Measurements from ENCODE around the gene MARF1.
"Not testable (repeated sequence)": the region's sequence is repeated elsewhere in the genome, so short reads cannot be mapped to it uniquely, and the experiment has no call there.

Gene MARF1

DNA sequence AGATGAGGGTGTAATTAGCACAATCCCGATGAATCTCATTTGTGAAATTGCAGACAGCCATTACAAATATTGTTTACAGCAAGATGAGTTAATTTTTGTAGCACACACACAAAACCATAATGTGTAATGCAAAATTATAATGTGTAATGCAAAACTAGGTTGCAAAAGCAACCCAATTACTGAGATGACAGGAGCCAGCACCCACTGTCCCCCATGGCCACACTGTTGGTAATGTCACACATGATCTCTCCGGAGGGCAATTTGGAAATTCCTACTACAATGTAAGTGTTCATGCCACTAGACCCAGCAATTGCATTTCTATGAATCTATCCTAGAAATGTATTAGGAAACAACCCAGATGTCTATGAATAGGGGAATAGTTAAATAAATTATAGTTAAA is 76.9 kb downstream of the MARF1 start:
- no peak for DNase-seq

GRCh38 chr16:15564604-15565339 is 78.2 kb downstream of the MARF1 start:
- no peak for DNase-seq

- no peak for DNase-seq
These were observed 83.8 kb downstream of the MARF1 start for GRCh38 chr16:15559176-15559575.

DNA sequence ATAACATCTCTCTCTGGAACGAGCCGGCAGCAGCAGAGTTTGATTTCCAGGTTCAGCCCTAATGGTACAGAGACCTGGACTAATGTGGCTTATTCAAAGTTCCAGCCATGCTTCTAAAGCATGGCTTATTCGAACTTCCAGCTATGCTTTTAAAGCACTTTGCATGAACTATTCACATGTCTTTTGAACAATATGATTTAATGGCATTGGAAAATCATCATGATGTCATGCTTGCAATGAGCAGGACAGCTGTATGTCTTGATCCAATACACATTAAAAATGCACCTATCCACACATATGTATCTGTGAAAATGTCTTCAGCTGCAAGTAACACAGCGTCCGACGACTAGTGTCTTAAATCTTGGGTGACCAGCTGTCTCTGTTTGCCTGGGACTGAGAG is 85.7 kb downstream of the MARF1 start:
- DNase-seq = no peak

GRCh38 chr16:15556130-15556529 is 86.8 kb downstream of the MARF1 start:
- no peak for DNase-seq

GRCh38 chr16:15553313-15554088 is 89.5 kb downstream of the MARF1 start:
- DNase-seq = no peak

- DNase-seq = no peak
These were observed 90.4 kb downstream of the MARF1 start for GRCh38 chr16:15552507-15552906.

DNA sequence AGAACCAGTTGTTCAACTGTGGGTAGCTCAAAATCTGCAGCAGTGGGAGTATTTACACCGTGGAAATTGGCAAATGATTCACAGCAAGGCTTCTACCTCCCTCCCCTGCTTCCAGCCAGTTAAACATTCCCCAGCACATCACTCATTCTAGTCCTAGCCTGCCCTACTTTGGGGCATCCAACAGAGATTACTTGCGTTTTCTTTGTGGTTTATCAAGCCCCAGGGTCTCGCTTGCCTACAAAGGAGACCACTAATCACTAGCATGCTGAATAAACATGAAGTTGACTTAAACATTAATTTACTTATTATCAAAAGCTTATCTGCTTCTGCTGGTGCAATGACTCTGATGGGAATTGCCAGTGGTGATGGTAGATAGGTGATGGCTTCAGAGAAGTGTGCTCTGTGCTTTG is 94.5 kb downstream of the MARF1 start:
- DNase-seq = no peak

GRCh38 chr16:15547768-15548096 is 95.2 kb downstream of the MARF1 start:
- no peak for DNase-seq

- not testable (repeated sequence) for DNase-seq
These were observed 95.7 kb downstream of the MARF1 start for GRCh38 chr16:15547072-15547767.

GRCh38 chr16:15545544-15545943 is 97.4 kb downstream of the MARF1 start:
- DNase-seq = no peak

- DNase-seq = no peak
These were observed 98.5 kb downstream of the MARF1 start for GRCh38 chr16:15544405-15544804.
